Stimulated activated CD4-positive, alpha-beta T cell treated with anti-CD3 and anti-CD28 coated beads, Interleukin-15, amount 100 ng/mL, for 24 hours (primary cell): ENCODE measurements around the gene LSAMP.
A peak's percentile ranks its signal among the peaks of the same experiment; 100 is the strongest.
"Not testable (repeated sequence)": the region's sequence is repeated elsewhere in the genome, so short reads cannot be mapped to it uniquely, and the experiment has no call there.

Experiments
- DNase-seq: peaks from one replicate; pipeline ENCODE4 v3.0.0-alpha.2; 2020

The LSAMP gene

DNA sequence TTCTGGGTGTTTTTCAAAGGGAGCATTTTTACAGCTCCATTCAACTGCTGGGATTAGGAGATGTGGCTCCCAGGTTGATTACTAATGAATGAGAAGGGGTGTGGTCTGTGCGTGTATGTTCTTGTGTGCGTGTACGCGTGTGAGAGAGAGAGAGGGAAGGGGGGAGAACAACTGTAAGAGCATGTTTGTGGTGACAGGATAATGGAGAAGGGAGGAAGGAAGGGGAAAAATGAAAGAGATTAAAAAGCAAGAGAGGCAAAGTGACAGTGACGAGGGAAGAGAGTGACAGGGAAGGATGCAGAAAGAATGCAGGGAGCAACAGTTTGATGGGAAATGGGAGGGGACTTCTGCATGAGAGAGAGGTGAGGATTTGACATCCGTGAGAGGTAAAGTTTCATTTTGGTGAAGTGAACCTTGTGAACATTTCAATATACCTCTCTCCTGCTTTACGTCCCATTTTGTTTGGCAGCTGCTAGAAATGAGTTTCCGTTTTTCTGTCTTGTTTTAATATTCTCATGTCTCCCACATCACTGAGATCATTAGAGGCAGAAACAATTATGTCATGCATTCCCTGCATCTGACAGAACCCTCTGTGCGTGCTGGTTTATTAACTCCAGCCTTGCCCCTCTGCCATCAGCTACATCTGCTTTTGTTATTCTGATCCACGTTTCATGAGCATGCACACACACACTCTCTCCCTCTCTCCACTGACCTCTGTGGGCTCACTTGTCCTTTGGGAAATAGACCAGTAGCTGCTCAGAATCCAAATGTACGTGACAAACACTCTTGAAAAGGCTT, 660.3 kb downstream of the LSAMP start:
- DNase-seq = no peak

DNA sequence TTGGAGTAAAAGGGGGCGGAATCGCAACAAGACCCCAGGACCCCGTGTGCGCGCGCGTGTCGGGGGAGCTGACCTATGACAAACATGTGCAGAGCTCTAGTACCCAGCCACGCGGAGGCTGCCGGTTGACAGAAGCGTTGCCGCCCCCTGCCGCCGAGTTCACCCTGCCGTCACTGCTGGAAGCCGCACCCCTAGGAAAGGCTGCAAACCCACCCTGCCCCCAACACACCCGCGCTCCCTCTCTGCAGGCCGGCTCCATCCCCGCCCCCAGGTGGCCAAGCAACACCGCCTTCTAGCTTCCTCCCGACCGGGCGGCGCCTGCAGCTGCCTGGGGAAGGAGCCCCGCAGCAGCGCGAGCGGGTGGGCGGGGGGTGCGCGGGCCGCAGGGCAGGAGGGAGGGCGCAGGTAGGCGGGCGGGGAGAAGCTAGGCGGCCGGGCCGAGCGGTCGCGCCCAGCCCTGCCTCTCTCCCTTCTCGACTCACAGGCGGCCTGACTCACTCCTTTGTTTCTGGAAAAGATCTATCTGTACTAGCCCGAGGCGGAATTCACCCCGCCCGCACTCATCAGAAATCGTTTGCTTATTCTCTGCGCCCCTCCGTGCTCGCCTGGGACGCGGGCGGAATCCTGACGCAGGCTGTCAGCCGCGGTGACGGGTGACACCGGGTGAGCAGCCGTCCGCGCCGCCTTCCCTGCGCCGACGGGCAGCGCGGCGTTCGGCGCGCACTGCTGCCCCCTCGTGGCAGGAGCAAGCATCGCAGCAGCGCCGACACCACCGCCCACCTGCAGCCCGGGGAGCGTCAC, 661.1 kb downstream of the LSAMP start:
- DNase-seq = peak; percentile 94

DNA sequence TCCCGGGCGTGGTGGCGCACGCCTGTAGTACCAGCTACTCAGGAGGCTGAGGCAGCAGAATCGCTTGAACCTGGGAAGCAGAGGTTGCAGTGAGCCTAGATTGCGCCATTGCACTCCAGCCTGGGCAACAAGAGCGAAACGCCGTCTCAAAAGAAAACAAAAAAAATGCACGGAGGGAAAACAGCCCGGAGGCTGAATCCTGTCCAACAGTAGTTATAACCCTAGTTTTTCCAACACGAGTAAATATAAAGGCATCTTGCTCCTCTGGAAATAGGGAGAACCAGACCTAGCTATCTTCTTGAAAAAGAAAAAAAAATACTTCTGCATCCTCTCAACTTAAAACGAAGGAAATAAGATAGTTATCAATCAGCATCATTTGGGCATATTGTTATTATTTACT, 661.9 kb downstream of the LSAMP start:
- not testable (repeated sequence) for DNase-seq

DNA sequence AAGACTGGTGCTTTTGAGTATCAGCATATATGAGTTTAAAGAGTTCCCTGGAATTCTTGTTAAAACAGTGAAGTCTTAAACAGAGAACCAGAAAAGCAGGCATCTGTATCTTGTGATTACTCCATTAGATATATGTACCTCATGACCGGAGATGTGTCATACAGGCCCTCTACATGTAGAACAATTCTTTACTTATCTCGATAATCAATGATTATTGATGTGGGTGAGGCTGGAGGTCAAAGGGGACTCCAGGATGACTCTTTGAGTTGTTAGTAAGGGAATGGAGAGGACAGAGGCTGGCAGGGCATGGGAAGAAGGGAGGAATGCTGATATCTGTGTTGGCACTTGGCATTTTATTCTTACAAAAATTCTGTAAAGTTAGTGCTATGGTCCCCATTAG, 666.3 kb downstream of the LSAMP start:
- DNase-seq = no peak

DNA sequence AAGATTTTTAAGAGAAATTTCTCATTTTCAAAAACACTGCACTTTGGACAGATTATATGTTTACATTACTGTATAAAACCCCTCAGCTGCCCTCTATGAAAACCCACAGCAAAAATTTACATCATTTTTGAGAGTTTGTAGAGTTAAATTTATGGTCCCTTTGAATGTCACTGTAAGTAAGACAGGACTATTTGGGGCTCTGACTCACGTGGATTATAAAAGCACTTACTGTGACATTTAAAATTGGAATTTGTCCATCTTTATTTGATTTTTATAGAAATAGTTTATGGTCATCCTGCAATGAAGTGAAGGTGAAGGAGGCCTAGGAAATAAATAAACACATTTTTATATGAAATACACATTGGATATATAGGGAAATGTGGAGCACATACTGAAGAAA, 672.3 kb downstream of the LSAMP start:
- no peak for DNase-seq

DNA sequence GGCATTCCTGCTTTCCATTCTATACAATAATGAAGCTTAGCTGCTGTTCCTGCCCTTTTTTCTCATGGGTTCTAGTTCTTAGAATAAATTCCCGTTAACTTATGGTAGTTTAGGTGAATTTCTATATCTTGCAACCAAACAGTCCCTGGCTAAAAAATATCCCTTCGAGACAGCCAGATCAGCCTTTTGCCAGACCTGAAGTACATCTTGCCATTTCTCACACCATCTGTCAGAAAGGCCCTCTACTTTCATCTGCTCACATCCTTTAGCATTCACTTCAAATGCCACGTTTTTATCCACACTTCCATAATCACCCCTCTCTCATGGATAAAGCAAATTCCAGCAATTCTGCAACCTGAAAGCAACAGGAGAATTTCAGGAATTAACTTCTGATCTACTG, 676.6 kb downstream of the LSAMP start:
- no peak for DNase-seq

DNA sequence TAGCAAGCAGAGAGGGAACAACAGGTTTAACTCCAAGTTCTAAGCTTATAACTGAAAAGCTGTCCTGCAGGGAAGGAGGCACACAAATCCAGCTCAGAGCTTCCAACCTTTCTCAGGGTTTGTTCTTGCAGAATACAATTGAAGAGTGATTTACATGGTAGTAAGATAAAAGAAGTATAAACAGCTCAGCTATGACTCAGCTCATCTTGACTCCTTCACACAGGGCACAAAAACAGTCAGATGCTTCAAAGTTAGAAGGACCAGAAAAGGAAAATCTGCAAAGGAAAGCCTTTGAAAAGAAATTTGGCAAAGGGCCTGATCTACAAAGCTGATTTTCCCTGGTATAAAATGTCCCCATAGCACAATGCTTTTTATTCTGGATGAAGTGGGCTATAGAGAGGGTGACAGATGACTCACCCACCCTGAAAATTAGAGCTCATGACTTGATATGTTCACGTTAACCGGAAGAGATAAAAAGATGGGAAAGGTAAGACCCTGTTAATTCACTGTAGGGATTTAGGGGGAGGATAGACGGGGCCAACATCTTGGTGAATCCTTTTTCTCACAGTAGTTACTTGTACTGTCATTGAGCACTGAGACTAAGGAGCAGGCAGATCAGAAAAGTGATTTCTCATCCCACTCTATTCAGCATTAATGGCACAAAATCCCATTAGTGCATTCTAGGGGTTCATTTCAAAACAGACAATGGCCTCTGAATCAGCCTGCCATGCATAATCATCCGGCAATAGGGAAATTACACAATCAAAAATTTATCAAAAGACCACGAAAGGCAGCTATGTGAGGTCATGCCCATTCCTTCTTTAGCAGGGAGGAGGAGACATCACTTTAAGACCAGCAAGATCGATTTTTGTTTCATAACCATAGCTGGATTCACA, 678.5 kb downstream of the LSAMP start:
- no peak for DNase-seq

DNA sequence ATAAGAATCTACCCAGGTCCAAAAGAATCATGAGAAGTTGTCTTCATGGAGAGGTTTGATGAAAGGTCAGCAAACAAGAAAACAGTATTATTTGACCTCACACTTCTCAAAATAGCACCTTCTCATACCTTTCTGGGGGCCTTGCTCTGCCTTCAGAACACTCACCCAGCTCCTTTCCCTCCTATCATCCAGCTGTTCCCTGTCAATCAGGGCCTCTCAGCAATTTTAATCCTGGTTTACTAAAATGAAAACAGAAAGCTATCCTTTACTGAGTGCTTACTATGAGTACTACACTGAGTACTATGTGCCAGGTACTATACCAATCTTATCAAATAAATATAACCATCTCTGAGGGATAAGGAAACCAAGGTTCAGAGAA, 683.4 kb downstream of the LSAMP start:
- DNase-seq = no peak

DNA sequence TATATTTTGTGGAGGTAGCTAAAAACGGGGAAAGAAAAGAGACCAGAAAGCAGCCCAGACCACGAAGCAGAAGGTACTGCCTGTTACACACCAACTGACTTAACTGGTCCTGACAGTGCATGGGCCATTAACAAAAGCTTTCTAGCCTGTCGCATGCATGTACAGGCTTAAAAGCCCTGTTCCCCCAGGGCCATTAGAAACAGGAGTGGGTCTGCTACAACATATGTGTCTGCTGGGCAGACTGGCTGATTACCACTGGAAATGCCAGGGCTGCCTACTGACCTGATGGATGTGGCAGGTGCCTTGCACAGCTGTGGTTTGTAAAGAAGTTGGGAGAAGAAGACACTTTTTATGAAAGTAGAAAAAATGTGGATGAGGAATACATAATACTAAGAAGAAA, 684.6 kb downstream of the LSAMP start:
- DNase-seq = no peak

DNA sequence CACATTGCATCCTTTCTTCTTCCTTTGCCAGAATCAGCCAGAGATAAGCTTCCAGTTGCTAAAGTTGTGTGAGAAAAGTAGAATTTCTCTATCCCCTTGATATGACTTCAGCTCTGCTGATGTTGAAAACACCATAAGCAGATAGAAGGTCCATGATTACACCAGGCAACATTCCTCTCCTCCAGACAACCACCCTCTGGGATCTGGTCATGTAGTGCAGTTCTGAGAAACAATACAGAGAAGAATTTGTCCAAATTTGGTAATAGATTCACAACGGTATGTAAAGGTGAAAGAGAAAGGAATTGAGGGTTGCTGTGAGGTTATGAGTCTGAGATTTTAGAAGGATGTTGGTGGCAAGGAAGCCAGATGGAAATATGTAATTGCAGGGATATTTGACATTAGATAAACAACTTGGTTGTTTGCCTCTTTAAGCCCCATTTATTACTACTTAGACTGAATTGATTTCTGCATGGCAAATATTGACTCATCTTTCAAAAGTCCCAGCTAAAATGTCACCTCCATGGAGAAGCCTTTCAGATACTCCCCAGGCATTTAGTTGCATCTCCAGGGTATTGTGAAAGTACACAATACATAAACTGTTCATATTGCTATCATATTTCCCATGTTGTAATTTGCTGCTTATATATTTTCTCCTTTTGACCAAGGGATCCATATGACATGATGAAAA, 687.1 kb downstream of the LSAMP start:
- DNase-seq = no peak

DNA sequence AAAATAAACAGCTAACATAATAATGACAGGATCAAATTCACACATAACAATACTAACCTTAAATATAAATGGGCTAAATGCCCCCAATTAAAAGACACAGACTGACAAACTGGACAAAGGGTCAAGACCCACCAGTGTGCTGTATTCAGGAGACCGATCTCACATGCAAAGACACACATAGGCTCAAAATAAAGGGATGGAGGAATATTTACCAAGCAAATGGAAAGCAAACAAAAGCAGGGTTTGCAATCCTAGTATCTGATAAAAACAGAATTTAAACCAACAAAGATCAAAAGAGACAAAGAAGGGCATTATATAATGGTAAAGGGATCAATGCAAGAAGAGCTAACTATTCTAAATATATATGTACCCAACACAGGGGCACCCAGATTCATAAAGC, 692.3 kb downstream of the LSAMP start:
- not testable (repeated sequence) for DNase-seq
